ENCODE data around the gene PRKD3. TPM values are rescaled to one million over a fixed set of nuclear protein-coding genes. Genes with fewer than 3 reads are reported as not detected.

The PRKD3 gene
- total and polyA plus RNA-seq, 2 donors (not counting 3 experiments of a cell fraction or from before 2014, with no cell fraction given) = 14.9 to 47.3 TPM

- no TSS peak for BruUV-seq (replicated peaks)
- H3K9ac ChIP-seq (replicated peaks; ENCODE audit: extremely low read depth, insufficient read depth, low read length) = no peak overlapping the region
- POLR2A ChIA-PET = no interaction called here
- no peaks in the 10 kb centered on the region for H3K9me3 ChIP-seq (replicated peaks; ENCODE audit: control insufficient read depth, insufficient read depth, low read length)
- H3K79me2 ChIP-seq (ENCODE audit: control insufficient read depth, insufficient read depth, low read length) = no peaks in the 10 kb centered on the region
- H4K20me1 ChIP-seq (replicated peaks; ENCODE audit: control insufficient read depth, extremely low read depth, insufficient read depth, low read length) = no peaks in the 10 kb centered on the region
- CTCF ChIA-PET = interaction anchor here (0.9 to 1.4 kb wide), 2 partner anchors 10 to 24 kb away, joined by 3 read pairs; no protein-coding TSS in a partner anchor
- no peaks in the 10 kb centered on the region for H3K4me1 ChIP-seq (ENCODE audit: control insufficient read depth, extremely low read depth, insufficient read depth, low read length)
- H3K9me1 ChIP-seq (replicated peaks; ENCODE audit: control insufficient read depth, extremely low read depth, insufficient read depth, low read length) = no peaks in the 10 kb centered on the region
- no peak for TF ChIP-seq JUN (IDR thresholded peaks at IDR 0.05; ENCODE audit: borderline replicate concordance, insufficient read depth, insufficient read length, low read depth)
- TF ChIP-seq GATA2 (IDR thresholded peaks at IDR 0.05; ENCODE audit: insufficient read depth, insufficient read length, low read depth, low read length) = no peak
- no peak for TF ChIP-seq POLR2A (IDR thresholded peaks at IDR 0.05; ENCODE audit: low read depth, low read length)
- TF ChIP-seq POLR2AphosphoS5 (IDR thresholded peaks at IDR 0.05; ENCODE audit: insufficient read depth, low read depth, low read length) = no peak
- TF ChIP-seq EZH2 (IDR thresholded peaks at IDR 0.05; ENCODE audit: borderline replicate concordance, low read depth, low read length, severe bottlenecking) = no peak
- no peak for TF ChIP-seq CTCF (IDR thresholded peaks at IDR 0.05; ENCODE audit: extremely low read depth in 1 of 2, insufficient read depth in 1 of 2, low read depth in 1 of 2, low read length in 2 of 2)
- no peak for TF ChIP-seq MYC (IDR thresholded peaks at IDR 0.05; ENCODE audit: low read depth, low read length)
- no peak for TF ChIP-seq FOS (IDR thresholded peaks at IDR 0.05; ENCODE audit: borderline replicate concordance, insufficient read depth, low read length)
- no peak for TF ChIP-seq MAX (IDR thresholded peaks at IDR 0.05; ENCODE audit: insufficient read depth, insufficient read length)
- H3K36me3 ChIP-seq (ENCODE audit: control insufficient read depth in 2 of 2, extremely low read depth in 1 of 2, insufficient read depth in 2 of 2, low read length in 2 of 2) = no peaks in the 10 kb centered on the region
- H3K27ac ChIP-seq (ENCODE audit: insufficient read depth, low read depth, low read length) = no peak overlapping the region
- no peak overlapping the region for H3K4me3 ChIP-seq (replicated peaks in 1 of 3; ENCODE audit: insufficient read depth in 1 of 3, low read depth in 1 of 3, low read length in 3 of 3)
- H3K27me3 ChIP-seq (ENCODE audit: control insufficient read depth in 2 of 2, insufficient read depth in 2 of 2, low read length in 2 of 2) = no peaks in the 10 kb centered on the region
- FAIRE-seq (no peak), DNase-seq (ENCODE audit: low read depth, low spot score) (no peak)
- H2AFZ ChIP-seq (ENCODE audit: low read depth, low read length) = no peak overlapping the region
- H3K4me2 ChIP-seq (ENCODE audit: insufficient read depth, low read length) = no peak overlapping the region
- dilution Hi-C loops (cut with MboI; ENCODE audit: extremely low pct_ligation_motif_present, low sequenced_read_pairs) = no loop called here
- intact Hi-C loops (cut with micrococcal nuclease) = no loop called here
Measured at GRCh38 chr2:37367310-37367709, 42.7 kb upstream of the PRKD3 start.
